Suprapubic skin (tissue), 4 donors: ENCODE results near the gene ANKRD61.

Source experiments
- CTCF ChIP-seq, 2 donors: fragments of 200-600 bp in 1 of 2; fragments of 450-650 bp in 1 of 2; sonication (generic) in 1 of 2; IDR thresholded peaks; one replicate each; pipeline ENCODE4 v1.5.1; 2016 to 2019; ENCODE audit warnings: antibody characterized with exemption in 2 of 2, mild to moderate bottlenecking in 1 of 2, moderate library complexity in 1 of 2
- EP300 ChIP-seq: sonication (generic); formaldehyde crosslinking; IDR thresholded peaks from one replicate; pipeline ENCODE4 v1.6.1; 2017; ENCODE audit warnings: antibody characterized with exemption
- POLR2AphosphoS5 ChIP-seq, 3 donors: sonication (generic); formaldehyde crosslinking; IDR thresholded peaks; one replicate each; pipeline ENCODE4 v1.6.1; 2017; ENCODE audit warnings: antibody characterized with exemption in 3 of 3

GRCh38 chr7:6020371-6021286, 10.5 kb upstream of the ANKRD61 start:
- TF ChIP-seq CTCF (IDR thresholded peaks at IDR 0.05): no peak
- TF ChIP-seq EP300: no peak
- no peak for TF ChIP-seq POLR2AphosphoS5 (IDR thresholded peaks at IDR 0.05)
